Left ventricle myocardium superior (tissue), 1 donor: ENCODE measurements around the gene ANO10. TPM values are rescaled to one million over a fixed set of nuclear protein-coding genes. Genes with fewer than 3 reads are reported as not detected.
A peak's percentile ranks its signal among the peaks of the same experiment; 100 is the strongest.

Experiments used
- ATAC-seq: fragments of 200-7000 bp; cut with Tn5 transposase; one replicate; pipeline ENCODE4 v1.9.1; 2020; ENCODE audit warnings: mild to moderate bottlenecking, moderate library complexity
- DNase-seq: peaks from one replicate; pipeline ENCODE4 v3.0.0-alpha.2; 2020
- intact Hi-C: fragments of 100-400 bp; cut with micrococcal nuclease; formaldehyde crosslinking; loops from one replicate; pipeline ENCODE4 v1.11.0; 2022
- total RNA-seq: library from RNA; stranded (reverse); fragmentation: NEBNext Ultra II Directional; extraction: Animal tissue kit (Norgen Biotek cat#: 25700); gene quantifications from one replicate; pipeline ENCODE4 v1.2.1, GENCODE V29; 2021
- donor health status: DM: no; HTN: yes; CAD: no; lungs with severe emphysema.

The ANO10 gene
- total RNA-seq, 1 donor from 2014 or later, result 10.5 TPM

DNA sequence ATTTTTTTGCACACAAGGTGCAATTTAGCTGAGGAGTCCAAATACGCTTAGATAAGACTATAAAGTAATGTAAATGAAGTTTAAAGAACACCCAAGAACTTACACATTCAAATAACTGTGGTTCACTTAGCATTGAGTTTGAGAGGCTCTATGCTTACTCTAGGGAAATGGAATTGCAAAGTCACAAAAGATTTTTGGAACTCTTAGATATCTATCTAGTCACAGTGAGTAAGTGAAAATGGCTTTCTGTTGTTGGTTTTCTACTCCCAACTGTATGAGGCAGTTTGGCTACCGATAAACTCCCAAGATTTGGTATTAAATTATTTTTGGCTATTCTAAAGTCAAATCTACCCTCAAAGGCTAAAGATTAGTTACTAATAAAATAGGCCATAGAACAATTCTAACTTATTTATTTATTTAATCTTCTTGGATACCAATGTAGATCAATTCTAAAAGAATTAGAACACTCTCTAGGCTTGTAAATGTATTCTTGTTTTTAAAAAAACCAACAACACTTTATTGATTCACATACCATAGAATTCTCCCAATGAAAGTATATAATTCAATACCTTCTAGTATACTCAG lies 170.0 kb downstream of the ANO10 start:
- ATAC-seq, result no peak
- DNase-seq, result no peak
- intact Hi-C loops, result no loop called here

DNA sequence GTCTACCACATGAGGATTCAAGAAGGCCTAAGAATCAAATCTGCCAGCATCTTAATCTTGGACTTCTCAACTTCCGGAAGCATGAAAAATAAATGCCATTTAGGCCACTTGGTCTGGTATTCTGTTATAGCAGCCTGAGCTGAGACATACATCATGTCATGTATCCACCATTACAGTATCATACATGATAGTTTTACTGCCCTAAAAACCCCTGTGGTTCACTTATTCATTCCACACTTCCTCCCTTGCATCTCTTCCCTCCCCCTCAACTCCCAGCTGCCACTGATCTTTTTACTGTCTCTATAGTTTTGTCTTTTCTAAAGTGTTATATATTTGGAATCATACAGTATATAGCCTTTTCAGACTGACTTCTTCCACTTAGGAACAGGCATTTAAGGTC lies 173.7 kb downstream of the ANO10 start:
- DNase-seq (no peak), ATAC-seq (no peak)
- intact Hi-C loops, result no loop called here

DNA sequence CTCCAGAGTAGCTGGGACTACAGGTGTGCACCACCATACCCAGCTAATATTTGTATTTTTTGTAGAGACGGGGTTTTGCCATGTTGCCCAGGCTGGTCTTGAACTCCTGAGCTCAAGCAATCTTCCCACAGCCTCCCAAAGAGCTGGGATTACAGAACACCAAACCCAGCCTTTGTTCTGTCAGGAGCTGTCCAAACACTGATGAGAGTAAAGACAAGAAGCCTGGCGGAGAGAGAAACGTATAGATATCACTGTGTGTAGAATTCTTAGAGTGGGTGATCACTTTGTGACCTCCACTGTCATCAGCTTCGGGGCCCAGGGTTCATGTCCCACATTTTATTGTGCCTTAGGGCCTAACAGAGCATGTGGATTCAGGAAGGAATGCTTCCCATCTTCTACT lies 176.0 kb downstream of the ANO10 start:
- ATAC-seq (no peak), DNase-seq (no peak)
- intact Hi-C loops, result no loop called here

DNA sequence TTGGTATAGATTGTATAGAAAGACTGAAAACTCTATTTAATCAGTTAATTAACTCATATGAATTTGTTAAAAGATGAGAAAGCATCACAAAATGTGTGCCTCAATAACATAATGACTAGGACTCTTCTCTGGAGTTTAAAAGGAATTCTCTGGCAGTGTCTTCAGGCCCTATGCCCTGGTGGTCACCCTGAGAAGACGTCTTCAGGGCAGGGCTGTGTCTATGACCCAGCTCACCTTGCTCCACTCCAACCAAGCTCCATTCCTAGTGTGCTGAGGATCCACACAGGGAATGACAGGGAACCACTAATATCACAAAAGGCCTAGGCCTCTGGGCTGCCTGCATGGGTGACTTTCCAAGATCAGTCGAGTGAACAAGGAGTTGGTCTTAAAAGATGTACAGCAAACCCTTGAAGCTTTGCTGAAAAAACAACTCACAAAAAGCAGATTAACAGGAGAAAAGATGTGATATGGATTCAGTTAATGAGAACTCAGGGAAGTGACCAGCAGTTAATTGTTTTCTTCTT lies 178.9 kb downstream of the ANO10 start:
- ATAC-seq (no peak), DNase-seq (no peak)
- intact Hi-C loops, result no loop called here

DNA sequence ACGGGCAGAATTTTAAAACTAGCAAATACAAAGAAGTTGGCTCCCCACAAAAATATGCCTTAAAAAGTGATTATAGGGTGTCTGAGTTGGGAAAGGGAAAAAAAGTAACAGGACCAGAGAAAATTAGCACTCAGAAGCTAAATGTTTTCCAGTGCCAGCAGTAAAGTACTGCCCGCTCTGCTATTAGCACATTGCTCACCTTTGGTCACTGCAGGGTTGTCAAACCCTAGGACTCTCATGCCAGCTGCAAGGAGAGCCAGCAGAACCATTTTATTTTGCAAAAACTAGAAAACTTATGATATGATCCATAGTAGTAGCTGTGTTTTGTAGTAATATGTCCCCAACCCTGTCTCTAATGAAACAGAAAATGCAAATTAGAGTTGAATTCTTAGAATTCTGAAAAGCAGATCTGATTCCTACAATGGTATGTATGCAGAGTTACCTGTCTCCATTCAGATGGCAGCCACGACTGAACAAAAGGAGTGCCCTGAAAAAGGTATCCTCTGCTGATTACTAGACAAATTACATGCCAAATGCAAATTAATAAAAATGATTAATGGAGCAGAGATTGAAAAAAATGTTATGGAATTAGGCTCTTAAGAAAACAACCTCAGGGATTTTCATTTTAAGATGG lies 185.2 kb downstream of the ANO10 start:
- intact Hi-C loops, result no loop called here
- no peak for DNase-seq
- no peak for ATAC-seq

DNA sequence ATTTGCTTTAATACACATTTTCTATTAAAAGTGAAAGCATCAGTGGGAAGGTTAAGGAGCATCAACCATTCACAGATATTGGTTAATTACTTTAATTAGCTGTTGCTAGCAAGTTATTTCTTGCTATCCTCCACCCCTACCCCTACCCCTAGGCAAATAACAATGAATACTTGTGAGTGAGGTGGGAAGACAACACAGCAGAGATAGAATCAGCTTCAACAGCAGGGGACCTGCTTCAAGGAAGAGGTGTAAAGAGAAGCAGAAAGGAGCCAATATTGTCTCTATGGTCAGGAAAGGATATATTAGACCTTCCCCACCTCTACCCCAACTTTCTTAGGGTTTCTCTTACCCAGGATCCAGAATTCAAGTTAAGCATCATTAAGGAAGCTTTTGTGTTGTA lies 186.1 kb downstream of the ANO10 start:
- ATAC-seq (no peak), DNase-seq (no peak)
- intact Hi-C loops, result no loop called here

DNA sequence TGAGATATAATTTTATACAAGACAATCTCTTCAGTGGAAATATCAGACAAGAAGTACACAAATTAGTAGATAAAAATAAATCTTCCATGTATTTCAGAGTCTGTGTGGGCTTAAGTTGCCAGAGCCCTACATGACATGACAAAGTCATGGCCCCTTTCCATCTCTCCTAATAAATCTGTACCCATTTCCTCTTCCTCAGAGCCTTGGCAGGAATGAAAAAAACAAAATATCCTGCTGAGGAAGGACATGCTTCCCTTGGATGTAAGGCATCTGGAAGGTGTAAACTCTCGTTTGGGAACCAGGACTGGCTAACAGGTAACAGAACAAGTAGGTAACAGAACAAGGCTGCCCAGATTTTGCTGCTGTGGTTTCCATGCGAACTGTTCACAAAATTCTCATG lies 187.4 kb downstream of the ANO10 start:
- ATAC-seq (no peak), DNase-seq (no peak)
- intact Hi-C loops, result no loop called here

DNA sequence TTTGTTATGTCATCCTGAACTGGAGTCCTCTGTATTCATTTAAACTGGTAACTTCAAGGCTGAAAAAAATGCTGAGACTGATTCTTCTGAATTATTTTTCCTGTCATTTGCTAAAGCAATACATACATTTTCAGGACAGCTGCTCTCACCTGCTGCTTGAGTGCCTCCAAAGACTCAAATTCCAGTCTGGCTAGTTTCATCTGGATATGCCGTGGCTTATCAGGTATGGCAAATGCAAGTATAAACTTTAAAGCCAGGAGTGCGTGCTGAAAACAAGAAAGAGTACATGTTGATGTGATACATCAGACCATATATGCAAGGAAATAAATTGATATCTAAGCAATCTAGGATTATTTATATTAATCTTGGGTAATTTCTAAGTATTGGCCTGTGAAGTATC lies 189.3 kb downstream of the ANO10 start:
- ATAC-seq (no peak), DNase-seq (no peak)
- intact Hi-C loops, result no loop called here

DNA sequence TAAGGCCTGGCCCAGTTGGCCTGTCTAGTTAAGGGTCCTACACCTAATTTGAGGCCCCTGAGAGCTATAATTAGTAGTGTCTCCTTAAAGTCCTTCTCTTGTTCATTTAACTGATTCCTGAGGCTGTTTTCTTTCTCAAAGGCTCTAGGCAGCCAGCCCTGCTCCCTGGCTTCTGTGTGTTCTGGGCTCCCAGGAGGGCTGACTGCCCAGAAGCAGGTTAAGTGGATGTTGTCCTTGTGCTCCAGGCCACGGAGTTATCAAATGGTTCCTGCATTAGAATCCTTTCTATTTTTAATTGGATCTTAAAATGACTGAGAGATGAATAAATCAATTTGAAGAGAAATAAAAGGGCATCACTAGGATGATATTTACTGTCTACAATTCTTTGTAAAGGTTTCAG lies 195.4 kb downstream of the ANO10 start:
- peak; percentile 76 for DNase-seq
- intact Hi-C loops, result no loop called here
- ATAC-seq, result peak; percentile 96

DNA sequence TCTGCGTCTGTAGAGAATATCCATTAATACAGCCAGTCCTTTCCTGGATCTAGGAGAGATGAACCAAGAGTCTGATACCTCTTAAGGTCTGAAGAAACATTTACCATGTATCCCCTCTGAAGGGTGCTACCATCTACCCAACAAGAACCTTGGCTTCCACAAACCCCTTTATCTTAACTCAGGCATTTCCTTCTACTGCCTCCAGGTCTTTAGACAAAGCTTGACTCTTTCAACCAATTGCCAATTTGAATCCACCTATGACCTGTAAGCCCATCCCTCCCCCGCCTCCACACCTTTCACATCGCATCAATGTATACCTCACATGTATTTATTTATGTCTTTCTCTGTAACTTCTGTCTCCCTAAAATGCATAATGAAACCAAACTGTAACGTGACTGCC lies 196.0 kb downstream of the ANO10 start:
- ATAC-seq (peak; percentile 13), DNase-seq (no peak)
- intact Hi-C loops, result no loop called here

DNA sequence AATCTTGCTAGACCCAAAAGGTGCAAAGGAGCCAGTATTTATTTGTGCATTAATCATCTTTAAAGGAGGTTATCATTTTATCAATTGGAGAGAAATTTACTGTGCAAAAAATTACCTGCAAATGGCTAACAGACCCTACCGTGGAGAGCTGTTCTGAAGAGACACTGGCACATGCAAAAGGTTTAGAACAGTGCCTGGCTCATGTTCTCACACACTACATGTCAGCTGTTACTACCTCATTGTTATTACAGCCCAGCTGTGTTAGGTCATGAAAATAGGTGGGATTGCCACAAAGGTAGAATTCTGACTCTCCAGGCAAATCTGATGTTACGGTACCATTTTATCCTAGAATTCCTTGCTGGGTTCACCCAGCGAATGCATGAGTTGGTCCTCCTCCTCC lies 198.2 kb downstream of the ANO10 start:
- intact Hi-C loops, result no loop called here
- DNase-seq (no peak), ATAC-seq (peak; percentile 29)

DNA sequence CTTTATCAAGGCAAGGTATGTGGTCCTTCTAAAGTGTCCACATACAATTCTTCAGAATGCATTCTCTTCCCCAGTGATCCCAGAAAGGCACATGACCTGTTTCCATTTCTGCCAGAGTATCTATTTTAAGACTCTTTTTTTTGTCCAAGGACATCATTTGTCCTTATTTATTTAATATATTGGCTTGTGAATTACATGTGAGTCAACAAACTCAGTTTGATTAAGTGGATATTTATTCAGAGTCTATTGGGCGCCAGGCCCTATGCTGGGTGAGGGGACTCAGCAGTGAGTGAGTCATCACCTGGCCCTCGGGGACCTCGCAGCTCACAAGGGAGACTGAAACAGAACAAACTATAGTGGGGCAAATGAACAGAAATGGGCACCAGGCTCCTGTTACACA lies 198.7 kb downstream of the ANO10 start:
- DNase-seq (peak; percentile 54), ATAC-seq (peak; percentile 57)
- intact Hi-C loops, result no loop called here

DNA sequence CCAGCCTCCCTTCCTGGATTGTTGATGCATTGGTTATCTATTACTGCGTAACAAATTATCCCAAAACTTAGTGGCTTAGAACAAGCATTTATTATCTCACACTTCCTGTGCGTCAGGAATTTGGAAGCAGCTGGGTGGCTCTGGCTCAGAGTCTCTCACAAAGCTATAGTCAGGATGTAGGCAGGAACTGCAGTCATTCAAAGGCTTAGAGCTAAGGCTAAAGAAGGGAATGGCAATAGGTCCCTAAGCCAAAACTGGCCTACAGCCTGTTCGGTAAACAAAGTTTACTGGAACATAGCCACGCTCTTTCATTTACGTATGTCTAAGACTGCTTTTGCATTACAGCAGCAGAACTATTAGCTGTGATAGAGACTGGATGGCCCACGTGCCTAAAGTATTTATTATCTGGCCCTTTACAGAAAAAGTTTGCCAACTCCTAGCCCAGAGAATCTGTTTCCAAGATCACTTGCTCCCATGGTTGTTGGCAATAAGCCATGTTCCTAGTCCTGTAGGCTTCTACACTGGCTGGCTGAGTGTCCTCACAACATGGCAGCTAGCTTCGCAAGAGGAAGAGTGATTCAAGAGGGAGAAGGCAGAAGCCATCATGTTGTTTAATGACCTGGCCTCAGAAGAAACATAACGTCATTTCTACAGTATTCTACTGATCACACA lies 203.1 kb downstream of the ANO10 start:
- DNase-seq, result no peak
- ATAC-seq, result peak; percentile 63
- intact Hi-C loops, result no loop called here

DNA sequence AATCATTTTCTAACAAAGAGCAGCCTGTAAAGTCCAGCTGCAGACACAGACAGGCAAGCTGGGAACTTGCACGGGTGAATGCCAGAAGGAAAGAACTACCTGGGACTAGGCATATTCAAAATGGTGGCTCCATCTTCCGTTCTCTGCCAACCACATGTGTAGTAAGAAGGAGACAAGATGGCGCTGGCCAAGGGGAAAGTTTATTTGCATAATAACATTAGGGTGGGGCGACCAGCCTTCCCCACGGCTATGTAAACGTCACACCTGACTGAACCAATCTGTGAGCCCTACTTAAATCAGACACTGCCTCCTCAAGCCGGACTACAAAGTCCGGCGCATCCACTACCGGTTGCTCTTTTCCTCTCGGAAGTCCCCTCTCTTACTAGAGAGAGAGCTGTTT lies 204.7 kb downstream of the ANO10 start:
- intact Hi-C loops, result no loop called here
- DNase-seq (no peak), ATAC-seq (no peak)

DNA sequence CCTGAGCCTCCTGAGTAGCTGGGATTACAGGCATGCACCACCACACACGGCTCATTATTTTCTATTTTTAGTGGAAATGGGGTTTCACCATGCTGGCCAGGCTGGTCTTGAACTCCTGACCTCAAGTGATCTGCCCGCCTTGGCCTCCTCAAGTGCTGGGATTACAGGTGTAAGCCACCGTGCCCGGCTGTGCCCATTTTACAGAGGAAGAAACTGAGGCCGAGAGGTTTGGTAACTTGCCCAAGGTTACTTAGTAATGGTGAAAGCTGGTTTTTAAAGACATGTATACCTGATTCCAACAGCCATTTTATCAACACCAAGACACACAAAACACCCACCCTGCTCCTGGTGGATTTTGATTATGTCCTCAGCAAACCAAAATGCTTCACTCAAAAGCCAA lies 206.7 kb downstream of the ANO10 start:
- no peak for DNase-seq

DNA sequence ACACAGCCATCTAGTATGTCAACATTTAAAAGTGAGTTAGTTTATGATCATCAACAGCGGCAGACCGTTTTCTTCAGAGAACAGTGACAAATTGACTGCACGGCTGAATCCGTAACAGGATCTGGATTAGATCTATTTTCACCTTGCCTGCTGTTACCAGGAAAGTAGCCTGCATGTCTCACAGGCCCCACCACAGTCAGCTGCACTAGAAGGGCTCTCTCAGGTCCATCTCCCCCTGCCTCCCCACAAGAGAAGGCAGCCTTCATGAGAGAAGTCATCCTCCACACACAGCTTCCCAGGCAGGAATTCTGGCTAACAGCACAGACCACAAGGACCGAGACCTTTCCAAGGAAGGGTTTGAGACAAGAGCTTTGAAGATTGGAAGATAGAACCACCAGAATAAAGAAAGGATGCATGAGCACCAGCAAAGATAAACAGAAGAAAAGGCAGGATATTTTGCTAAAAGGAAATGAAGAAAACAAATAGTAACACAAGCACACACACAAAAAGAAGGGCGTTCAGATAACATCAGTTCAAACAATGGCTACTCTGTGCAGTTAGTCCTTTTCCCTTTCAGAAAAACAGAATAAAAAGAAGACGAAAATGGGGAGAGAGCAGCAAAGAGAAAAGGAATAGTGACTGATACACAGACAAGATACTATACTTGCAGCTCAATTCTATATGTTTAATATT lies 208.0 kb downstream of the ANO10 start:
- intact Hi-C loops, result no loop called here
- no peak for DNase-seq
- no peak for ATAC-seq

More for the DNA sequence above, 206.7 kb downstream of the ANO10 start:
- ATAC-seq, result no peak
- intact Hi-C loops, result no loop called here

DNA sequence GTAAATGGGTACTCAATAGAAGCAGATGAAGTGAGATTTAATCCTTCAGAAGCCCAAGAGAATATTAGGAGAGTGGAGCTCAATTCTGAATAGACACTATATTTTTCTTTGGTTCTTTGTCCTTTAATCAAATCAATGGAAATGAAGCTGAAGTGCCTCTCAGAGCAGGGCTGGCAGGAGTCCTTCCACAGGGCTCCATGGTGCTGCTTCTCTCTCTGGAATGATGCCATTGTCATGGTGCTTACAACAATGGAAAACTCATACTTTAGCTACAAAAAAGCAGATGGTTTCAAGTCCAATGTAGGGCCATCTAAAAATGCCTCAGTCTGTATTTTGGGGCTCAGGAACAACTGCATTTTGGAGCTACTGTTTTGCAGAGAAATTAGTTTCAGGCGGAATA lies 210.4 kb downstream of the ANO10 start:
- no peak for DNase-seq
- intact Hi-C loops, result no loop called here
- no peak for ATAC-seq

DNA sequence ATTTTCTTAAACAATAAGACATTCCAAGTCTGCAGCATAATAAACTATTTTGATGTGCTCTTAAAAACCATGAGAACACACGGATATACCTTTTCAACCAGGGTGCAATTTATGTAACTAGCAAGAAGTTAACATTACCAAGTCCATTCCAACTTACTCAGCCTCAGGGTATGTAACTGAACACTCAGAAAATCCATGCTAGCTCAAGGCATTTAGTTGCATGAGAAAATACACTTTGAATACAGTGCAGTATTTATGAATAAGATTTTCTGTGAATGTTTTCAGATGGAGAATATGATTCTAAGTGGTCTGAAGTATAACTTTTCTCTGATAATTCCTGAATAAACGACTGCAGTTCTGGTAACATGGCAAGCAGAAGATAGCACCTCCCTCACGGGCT lies 211.2 kb downstream of the ANO10 start:
- ATAC-seq (no peak), DNase-seq (no peak)
- intact Hi-C loops, result no loop called here

DNA sequence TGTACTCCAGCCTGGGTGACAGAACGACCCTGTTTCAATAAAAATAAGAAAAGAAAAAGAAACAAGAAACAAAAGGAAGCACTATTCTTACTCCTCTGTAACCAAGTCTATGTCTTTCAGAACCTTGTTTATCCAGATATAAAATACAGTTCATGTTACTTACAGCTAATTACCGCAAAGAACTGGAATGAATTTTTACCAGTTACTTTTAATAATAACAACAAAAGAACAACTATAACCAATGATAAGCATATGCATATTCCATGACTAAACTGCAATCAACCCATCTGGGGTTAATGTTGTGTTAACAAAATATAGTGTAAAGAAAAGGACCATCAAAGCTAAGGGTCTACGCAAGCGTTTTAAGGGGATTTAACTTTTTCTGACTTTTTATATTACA lies 212.3 kb downstream of the ANO10 start:
- no peak for ATAC-seq
- intact Hi-C loops, result no loop called here
- DNase-seq, result no peak

DNA sequence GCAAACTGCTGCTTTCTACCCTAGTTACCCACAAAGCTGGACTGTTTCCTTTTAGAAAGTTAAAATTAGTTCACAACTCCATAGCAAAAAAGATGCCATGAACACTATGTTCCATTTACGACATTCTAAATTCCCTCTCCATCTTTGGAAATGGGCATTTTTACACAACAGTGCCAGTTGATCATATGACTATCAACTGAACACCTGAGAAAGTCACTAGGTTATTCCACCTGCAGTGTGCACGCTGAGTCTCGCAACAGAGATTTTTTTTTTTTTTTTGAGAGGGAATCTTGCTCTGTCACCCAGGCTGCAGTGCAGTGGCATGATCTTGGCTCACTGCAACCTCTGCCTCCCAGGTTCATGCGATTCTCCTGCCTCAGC lies 215.2 kb downstream of the ANO10 start:
- ATAC-seq (peak; percentile 6), DNase-seq (no peak)
- intact Hi-C loops, result no loop called here
